Coronary artery (tissue), 2 donors: ENCODE results near the gene ADAMTS7.
"Not testable (repeated sequence)": the region's sequence is repeated elsewhere in the genome, so short reads cannot be mapped to it uniquely, and the experiment has no call there.

Source experiments
- DNase-seq: peaks from one replicate; pipeline ENCODE4 v3.0.0-alpha.2; 2017; ENCODE audit warnings: low spot score
- H3K27ac ChIP-seq, 2 donors: fragments of 200-600 bp; sonication (generic); one replicate each; pipeline ENCODE4 v1.5.1; 2016 to 2019
- H3K4me3 ChIP-seq: fragments of 200-600 bp; sonication (generic); 2 replicates; pipeline ENCODE4 v1.5.1; 2016; ENCODE audit warnings: mild to moderate bottlenecking, moderate library complexity
- TF ChIP-seq, protein P1 (sequence below): fragments of 200-600 bp; sonication (generic); IDR thresholded peaks from one replicate; pipeline ENCODE4 v1.5.1; 2019; ENCODE audit warnings: antibody characterized with exemption

Gene ADAMTS7

DNA sequence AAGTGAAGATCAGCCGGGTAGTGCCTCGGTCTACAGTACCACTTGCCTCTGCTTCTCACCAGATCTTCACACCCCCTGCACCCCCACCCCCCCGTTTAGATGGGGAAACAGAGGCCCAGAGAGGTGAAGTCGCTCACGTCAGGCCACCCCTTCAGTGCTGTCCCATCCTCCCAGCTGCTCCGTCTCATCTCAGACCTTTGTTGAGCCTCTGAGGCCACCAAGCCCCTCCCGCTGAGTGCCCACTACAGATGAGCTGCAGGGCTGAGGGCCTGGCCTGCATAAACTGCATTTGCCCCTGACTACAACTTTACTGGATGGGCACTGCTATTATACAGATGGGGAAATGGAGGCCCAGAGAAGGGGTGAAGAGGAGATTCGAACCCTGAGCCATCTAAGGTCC is 35.8 kb downstream of the ADAMTS7 start:
- H3K4me3 ChIP-seq, result no peak overlapping the region
- TF ChIP-seq, protein P1, sequence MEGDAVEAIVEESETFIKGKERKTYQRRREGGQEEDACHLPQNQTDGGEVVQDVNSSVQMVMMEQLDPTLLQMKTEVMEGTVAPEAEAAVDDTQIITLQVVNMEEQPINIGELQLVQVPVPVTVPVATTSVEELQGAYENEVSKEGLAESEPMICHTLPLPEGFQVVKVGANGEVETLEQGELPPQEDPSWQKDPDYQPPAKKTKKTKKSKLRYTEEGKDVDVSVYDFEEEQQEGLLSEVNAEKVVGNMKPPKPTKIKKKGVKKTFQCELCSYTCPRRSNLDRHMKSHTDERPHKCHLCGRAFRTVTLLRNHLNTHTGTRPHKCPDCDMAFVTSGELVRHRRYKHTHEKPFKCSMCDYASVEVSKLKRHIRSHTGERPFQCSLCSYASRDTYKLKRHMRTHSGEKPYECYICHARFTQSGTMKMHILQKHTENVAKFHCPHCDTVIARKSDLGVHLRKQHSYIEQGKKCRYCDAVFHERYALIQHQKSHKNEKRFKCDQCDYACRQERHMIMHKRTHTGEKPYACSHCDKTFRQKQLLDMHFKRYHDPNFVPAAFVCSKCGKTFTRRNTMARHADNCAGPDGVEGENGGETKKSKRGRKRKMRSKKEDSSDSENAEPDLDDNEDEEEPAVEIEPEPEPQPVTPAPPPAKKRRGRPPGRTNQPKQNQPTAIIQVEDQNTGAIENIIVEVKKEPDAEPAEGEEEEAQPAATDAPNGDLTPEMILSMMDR, result no peak
- DNase-seq, result no peak
- H3K27ac ChIP-seq, result no peak overlapping the region

DNA sequence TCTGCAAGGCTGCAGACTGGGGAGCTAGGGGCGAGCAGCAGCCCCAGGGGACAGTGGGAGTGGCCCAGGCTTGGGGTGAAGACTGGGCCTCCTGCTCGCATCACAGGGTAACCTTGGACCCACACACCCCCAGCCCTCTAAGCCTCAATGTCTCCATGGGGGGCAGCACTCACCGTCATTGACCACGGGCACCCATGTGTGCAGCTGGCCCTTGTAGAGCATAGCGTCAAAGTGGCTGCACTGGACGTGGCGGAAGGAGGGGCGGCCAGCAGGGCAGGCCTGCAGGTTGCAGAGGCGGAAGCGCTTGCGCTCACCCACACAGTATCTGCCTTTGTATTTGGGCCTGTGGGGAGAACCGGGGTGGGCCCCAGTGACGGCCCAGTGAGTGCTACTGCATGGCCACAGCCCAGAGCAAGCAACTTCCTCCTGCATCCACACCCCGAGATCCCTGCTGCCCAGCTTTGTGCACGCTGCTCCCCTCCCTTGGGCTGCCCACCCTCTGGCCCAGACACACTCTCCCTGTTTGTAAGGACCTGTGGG is 36.7 kb downstream of the ADAMTS7 start:
- H3K4me3 ChIP-seq, H3K27ac ChIP-seq, DNase-seq: not testable (repeated sequence)

DNA sequence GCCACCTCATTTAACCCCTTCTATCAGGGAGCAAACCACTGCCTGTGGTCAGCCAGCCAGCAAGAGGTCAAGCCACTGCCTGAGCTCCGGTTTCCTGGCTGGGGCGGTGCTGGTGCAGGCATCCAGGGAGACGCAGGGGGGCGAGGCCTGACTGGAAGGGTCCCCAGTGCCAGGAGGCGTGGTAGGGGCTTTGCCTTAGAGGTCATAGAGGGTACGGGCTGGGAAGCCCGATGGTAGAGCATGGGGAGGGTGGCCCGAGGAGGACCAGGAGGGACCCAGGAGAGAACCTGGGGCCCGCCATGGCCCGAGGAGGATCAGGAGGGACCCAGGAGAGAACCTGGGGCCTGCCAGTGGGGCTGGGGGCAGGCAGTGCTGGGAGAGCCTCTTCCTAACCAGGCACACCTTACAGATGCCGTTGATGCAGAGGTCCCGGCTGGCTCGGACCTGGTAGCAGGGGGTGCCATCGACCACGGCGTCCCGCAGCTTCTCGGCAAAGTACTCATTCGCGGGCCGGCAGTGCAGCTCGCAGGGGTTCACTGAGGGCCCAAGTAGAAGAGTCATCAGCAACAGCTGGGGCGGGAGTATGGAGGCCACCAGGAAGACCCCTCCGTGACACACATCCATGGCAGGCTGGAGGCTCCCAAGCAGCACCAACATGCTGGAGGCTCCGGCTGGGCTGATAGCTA is 37.4 kb downstream of the ADAMTS7 start:
- not testable (repeated sequence) for H3K27ac ChIP-seq, DNase-seq

DNA sequence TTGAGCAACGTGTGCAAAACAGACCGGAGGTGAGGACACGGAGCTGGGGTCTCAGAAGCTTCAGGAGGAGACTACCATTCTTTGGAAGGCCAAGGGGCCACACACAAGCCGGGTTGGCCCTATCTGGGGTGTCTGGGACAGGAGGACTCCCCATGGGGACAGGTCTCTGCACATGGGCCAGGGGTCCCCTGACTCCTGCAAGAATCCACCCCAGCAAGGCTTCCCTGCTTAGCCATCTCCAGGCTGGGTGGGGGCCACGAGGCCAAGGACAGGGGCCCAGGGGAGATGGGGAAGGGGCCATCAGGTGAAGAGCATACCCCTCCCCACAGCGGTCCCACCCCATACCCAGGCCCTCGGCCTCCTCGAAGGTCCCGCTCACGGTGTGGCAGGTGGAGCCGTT is 38.5 kb downstream of the ADAMTS7 start:
- TF ChIP-seq, protein P1, result no peak
- DNase-seq, result no peak
- no peak overlapping the region for H3K27ac ChIP-seq
- no peak overlapping the region for H3K4me3 ChIP-seq

More for the DNA sequence above, 37.4 kb downstream of the ADAMTS7 start:
- H3K4me3 ChIP-seq, result not testable (repeated sequence)

DNA sequence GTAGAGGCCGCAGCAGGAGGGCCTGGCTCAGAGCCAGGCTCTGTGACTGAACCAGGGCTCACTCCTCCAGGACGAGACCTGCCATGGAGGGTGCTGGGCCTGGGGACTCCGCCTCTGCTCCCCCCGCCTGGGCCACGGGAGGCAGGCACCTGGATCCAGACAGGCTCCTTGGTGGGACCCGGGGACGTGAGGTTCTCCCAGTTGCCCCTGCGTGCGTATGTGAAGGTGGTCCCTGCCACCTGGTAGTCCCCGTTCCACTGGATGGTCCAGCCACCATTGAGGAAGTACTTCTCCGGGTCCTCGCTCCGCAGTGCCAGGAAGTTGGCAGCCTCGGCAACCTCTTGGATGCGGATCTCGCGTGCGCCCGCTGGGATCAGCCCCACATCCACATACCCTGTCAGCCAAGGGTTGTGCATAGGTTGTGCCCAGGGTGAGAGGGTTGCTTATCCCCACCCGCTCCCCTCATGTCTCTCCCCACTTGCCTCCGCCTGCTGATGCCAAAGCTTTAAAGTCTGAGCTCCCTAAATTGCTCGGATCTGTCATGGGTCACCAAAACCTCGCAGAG is 39.7 kb downstream of the ADAMTS7 start:
- H3K4me3 ChIP-seq, H3K27ac ChIP-seq, DNase-seq: not testable (repeated sequence)

DNA sequence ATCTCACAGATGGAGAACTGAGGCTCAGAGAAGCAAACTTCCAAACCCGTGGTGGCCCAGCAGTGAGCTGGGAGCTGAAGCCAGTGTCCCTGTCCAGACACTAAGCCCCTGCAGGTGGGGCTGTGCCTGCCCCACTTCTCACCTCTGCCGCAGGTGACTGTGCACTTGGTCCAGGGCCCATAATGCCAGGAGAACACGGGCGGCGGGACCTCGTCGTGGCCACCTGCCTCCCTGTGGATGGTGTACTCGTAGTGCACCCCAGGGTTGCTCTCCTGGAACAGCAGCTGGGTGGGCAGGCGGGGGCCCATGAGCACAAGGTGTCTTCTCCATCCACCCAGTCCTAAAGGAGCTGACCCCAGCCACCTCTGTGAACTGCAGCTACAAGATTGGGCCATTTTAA is 40.2 kb downstream of the ADAMTS7 start:
- not testable (repeated sequence) for H3K27ac ChIP-seq, H3K4me3 ChIP-seq, DNase-seq

DNA sequence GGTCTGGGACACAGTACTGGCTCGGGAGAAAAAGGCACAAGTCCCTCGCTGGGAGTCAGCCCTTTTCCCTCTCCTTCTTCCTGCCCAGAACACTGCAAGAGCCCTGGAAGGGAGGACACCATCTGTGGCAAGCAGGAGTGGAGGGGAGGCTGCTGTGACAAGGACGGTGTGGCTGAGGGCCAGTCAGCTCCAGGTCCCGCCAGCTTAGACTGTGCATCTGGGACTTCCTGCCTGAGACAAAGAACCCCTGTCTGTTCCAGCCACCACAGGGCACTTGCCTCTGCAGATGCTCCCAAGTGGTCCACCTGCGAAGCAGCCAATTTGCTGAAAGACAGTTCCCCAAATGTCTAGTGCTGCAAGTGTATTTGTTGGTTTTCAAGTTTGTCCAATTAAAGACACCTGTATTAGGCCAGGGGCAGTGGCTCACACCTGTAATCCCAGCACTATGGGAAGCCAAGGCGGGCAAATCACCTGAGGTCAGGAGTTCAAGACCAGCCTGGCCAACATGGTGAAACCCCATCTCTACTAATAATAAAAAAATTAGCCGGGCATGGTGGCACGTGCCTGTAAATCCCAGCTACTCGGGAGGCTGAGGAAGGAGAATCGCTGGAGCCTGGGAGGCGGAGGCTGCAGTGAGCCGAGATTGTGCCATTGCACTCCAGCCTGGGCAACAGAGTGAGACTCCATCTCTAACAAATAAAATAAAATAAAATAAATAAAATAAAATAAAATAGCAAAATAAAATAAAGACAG is 41.6 kb downstream of the ADAMTS7 start:
- not testable (repeated sequence) for DNase-seq, H3K27ac ChIP-seq, H3K4me3 ChIP-seq

DNA sequence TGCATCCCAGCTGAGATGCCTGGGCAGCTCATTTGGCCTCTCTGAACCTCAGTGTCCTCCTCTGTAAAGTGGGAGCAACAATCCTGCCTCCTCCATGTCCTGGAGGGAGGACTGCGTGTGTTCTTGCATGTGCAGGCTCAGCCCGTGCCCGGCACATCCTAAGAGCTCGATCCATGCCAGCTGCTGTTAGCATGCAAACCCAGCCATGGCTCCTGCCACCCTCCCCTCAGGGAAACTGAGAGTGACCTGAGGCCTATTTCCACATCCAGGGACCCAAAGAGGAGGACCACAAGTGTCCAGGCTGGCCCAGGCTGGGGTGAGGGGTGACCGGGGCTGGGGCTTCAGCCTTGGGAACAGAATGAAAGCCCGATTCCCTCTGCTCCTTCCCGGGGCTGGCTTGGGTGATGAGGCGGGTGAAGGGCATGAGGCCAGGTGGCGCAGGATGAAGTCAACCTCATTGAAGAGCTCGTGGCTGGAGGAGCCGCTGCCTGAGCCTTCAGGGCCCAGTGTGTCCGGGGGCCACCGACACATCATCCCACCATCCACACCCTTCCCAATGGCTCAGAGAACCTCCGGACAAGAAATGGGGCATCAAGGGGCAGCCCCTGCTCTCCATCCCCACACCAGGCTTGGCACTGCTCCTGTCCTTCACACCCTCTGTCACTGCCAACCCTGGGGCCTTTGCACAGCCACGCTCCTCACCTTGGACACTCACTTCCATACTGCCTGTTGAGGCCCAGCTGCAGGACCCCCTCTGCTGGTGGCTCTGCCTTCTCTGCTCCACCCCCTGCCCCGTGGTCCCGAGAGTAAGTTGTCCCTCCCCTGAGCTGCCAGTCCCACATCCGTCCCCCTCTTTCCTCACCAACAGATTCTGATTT is 42.5 kb downstream of the ADAMTS7 start:
- DNase-seq, result no peak
- Histone ChIP-seq H3K4me3 (no peak overlapping the region), H3K27ac (no peak overlapping the region)
- TF ChIP-seq, protein P1, result no peak

DNA sequence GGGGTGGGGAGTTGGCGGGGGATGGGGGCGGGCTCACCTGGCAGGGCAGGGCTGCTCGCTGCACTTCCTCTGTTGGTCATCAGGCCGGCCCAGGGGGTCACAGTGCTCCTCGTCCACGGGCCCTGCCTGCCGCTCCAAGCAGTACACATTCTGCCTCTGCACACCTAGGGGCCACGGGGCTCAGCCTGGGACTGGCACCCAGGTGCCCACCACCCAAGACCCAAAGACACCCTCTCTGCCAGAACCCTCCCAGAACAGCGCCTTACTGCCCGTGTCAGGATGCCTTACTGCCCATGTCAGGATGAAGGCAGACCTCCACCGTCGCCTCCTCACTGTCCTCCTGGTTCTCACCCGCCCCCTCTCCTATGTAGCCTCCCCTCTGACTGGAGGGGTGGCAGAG is 43.2 kb downstream of the ADAMTS7 start:
- no peak overlapping the region for H3K4me3 ChIP-seq
- H3K27ac ChIP-seq, result no peak overlapping the region
- no peak for DNase-seq
- TF ChIP-seq, protein P1, result no peak
